Lower leg skin (tissue), 3 donors: ENCODE data around the gene JCAD.

Experiments
- CTCF ChIP-seq, 3 donors: fragments of 450-650 bp; IDR thresholded peaks; one replicate each; pipeline ENCODE4 v1.5.1; 2016; ENCODE audit warnings: antibody characterized with exemption in 3 of 3, mild to moderate bottlenecking in 3 of 3, moderate library complexity in 2 of 3
- POLR2A ChIP-seq, 2 donors: fragments of 450-650 bp; IDR thresholded peaks; one replicate each; pipeline ENCODE4 v1.6.1; 2016 to 2017; ENCODE audit warnings: antibody characterized with exemption in 2 of 2, mild to moderate bottlenecking in 1 of 2, moderate library complexity in 1 of 2

GRCh38 chr10:29968585-29968984, 90.8 kb downstream of the JCAD start:
- TF ChIP-seq CTCF (IDR thresholded peaks at IDR 0.05): no peak
- TF ChIP-seq POLR2A (IDR thresholded peaks at IDR 0.05): no peak
